HepG2 (cell line): Measurements from ENCODE around the gene UBE3B. TPM values are rescaled to one million over a fixed set of nuclear protein-coding genes. Genes with fewer than 3 reads are reported as not detected.
A peak's percentile ranks its signal among the peaks of the same experiment; 100 is the strongest.

Experiments
- AGO2 ChIP-seq: fragments of 200-400 bp; formaldehyde crosslinking; optimal IDR thresholded peaks from 2 replicates; pipeline ENCODE3; 2017; ENCODE audit warnings: mild to moderate bottlenecking, low read depth, low read length, moderate library complexity
- EED ChIP-seq: sonication (generic); formaldehyde crosslinking; IDR thresholded peaks from 2 replicates; pipeline ENCODE4 v1.5.0; 2020; ENCODE audit warnings: mild to moderate bottlenecking, missing genetic modification reagents
- MBNL3 ChIP-seq: fragments of 250-450 bp; sonication (Bioruptor Pico); conservative IDR thresholded peaks from 2 replicates; pipeline ENCODE4 v1.8.0; 2022; ENCODE audit warnings: mild to moderate bottlenecking, inconsistent platforms
- PPARG ChIP-seq: conservative IDR thresholded peaks from 2 replicates; pipeline ENCODE4 v1.6.1; 2016; ENCODE audit warnings: missing biosample characterization, missing genetic modification reagents
- RBFOX2 ChIP-seq: fragments of 200-400 bp; formaldehyde crosslinking; IDR thresholded peaks from 2 replicates; pipeline ENCODE4 v1.6.1; 2017; ENCODE audit warnings: low read depth, mild to moderate bottlenecking, low read length
- SP140L ChIP-seq: sonication (generic); formaldehyde crosslinking; IDR thresholded peaks from 2 replicates; pipeline ENCODE4 v1.4.0; 2020; ENCODE audit warnings: missing genetic modification reagents, borderline replicate concordance
- ZNF605 ChIP-seq: sonication (generic); formaldehyde crosslinking; IDR thresholded peaks from 2 replicates; pipeline ENCODE4 v1.8.0; 2022; ENCODE audit warnings: mild to moderate bottlenecking, missing genetic modification reagents
- ZNF615 ChIP-seq: sonication (generic); formaldehyde crosslinking; IDR thresholded peaks from 2 replicates; pipeline ENCODE4 v1.5.0; 2020; ENCODE audit warnings: mild to moderate bottlenecking, missing genetic modification reagents, borderline replicate concordance
- ZNF616 ChIP-seq: sonication (generic); formaldehyde crosslinking; IDR thresholded peaks from 2 replicates; pipeline ENCODE4 v1.5.0; 2020; ENCODE audit warnings: low read depth, mild to moderate bottlenecking, missing genetic modification reagents
- ZNF761 ChIP-seq: sonication (generic); formaldehyde crosslinking; conservative IDR thresholded peaks from 2 replicates; pipeline ENCODE4 v1.4.0; 2020; ENCODE audit warnings: mild to moderate bottlenecking, missing genetic modification reagents
- ZNF777 ChIP-seq: sonication (generic); formaldehyde crosslinking; IDR thresholded peaks from 2 replicates; pipeline ENCODE4 v1.4.0; 2020; ENCODE audit warnings: missing genetic modification reagents
- polyA plus RNA-seq, 8 experiments: library from polyadenylated mRNA; depleted of rRNA in 3 of 8; stranded (reverse) in 7 of 8; unstranded in 1 of 8; fragments of >200 nt; fragmentation: Illumina TruSeq in 4 of 8; extraction: Trizol in 4 of 8; gene quantifications; 2 replicates each; pipeline versions ENCODE4 v1.2.1 to v1.2.3, GENCODE V29; 2011 to 2016; ENCODE audit warnings: low read depth in 4 of 8, missing spikeins in 1 of 8, mixed read lengths in 1 of 8; ENCODE audit not compliant: insufficient read depth in 1 of 8
- total RNA-seq, 5 experiments: library from RNA; depleted of rRNA; stranded (reverse); fragments of >200 nt; fragmentation: Illumina TruSeq; extraction: Trizol; gene quantifications; 2 replicates each; pipeline ENCODE4 v1.2.3, GENCODE V29; 2016; ENCODE audit warnings: low read depth in 1 of 5
- TF ChIP-seq, protein P1 (sequence below): sonication (generic); formaldehyde crosslinking; IDR thresholded peaks from 2 replicates; pipeline ENCODE4 v1.5.0; 2020; ENCODE audit warnings: mild to moderate bottlenecking, missing genetic modification reagents, borderline replicate concordance
- TF ChIP-seq, protein P2 (sequence below): sonication (generic); formaldehyde crosslinking; IDR thresholded peaks from 2 replicates; pipeline ENCODE4 v1.4.0; 2020; ENCODE audit warnings: mild to moderate bottlenecking, missing genetic modification reagents, borderline replicate concordance

The UBE3B gene
- total and polyA plus RNA-seq, 2 of the 13 experiments (the other 11 are each of a cell fraction or from before 2014, with no cell fraction given) = 22.7 to 25.3 TPM

DNA sequence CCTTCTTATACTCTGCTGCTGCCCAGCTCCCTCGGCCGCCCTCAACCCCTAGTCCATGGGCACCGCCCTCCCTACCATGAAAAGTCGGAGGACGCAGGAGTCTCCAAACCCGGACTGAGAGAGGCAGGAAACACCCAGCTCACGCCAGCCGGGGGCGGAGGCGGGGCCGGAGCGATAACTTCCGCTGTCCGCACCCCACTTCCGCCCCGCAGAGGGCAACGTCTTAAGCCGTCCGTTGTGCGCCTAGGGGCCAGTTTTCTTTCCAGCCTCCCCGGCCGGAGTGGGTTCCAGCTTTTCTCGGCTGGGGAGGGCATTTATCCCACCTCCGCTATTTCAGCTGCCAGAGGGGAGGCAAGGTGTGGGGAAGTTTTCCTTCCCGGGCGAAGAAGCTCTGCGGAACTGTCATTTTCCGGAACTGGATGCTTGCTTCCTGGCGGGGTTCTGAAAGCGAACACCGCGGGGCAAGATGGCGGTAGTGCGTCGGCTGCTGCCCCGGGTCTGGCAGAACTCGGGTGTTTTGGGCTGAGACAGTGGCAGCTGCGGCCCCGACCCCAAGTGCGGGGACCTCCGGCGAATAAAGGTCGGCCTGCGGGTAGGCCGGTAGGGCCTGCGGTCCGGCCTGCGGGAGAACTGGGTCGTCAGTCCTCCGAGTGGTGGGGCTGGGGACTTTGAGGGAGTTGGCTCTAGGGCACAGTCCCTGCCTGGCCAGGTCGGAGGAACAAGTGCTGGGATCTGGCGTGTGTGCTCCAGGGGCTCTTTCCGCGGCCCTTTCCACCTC lies at the start of gene UBE3B, which contains the start of gene KCTD10 (continued):
- TF ChIP-seq EED (CRISPR knock-in tag) (peak; percentile 89), ZNF615 (CRISPR knock-in tag) (0 out of 2 replicates have a peak, but pooled peaks have one; percentile 33), SP140L (CRISPR knock-in tag) (no peak), RBFOX2 (peak; percentile 78), MBNL3 (no peak), ZNF616 (CRISPR knock-in tag) (no peak), PPARG (CRISPR knock-in tag) (no peak), ZNF777 (no peak), ZNF761 (CRISPR knock-in tag) (no peak; the same call in 1 of the 2 replicates), AGO2 (peak; percentile 72), ZNF605 (CRISPR knock-in tag) (no peak; the same call in 1 of the 2 replicates)
- TF ChIP-seq, protein P1, sequence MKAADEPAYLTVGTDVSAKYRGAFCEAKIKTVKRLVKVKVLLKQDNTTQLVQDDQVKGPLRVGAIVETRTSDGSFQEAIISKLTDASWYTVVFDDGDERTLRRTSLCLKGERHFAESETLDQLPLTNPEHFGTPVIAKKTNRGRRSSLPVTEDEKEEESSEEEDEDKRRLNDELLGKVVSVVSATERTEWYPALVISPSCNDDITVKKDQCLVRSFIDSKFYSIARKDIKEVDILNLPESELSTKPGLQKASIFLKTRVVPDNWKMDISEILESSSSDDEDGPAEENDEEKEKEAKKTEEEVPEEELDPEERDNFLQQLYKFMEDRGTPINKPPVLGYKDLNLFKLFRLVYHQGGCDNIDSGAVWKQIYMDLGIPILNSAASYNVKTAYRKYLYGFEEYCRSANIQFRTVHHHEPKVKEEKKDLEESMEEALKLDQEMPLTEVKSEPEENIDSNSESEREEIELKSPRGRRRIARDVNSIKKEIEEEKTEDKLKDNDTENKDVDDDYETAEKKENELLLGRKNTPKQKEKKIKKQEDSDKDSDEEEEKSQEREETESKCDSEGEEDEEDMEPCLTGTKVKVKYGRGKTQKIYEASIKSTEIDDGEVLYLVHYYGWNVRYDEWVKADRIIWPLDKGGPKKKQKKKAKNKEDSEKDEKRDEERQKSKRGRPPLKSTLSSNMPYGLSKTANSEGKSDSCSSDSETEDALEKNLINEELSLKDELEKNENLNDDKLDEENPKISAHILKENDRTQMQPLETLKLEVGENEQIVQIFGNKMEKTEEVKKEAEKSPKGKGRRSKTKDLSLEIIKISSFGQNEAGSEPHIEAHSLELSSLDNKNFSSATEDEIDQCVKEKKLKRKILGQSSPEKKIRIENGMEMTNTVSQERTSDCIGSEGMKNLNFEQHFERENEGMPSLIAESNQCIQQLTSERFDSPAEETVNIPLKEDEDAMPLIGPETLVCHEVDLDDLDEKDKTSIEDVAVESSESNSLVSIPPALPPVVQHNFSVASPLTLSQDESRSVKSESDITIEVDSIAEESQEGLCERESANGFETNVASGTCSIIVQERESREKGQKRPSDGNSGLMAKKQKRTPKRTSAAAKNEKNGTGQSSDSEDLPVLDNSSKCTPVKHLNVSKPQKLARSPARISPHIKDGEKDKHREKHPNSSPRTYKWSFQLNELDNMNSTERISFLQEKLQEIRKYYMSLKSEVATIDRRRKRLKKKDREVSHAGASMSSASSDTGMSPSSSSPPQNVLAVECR (CRISPR knock-in tag) = peak; percentile 85; the same call in 1 of the 2 replicates
- TF ChIP-seq, protein P2, sequence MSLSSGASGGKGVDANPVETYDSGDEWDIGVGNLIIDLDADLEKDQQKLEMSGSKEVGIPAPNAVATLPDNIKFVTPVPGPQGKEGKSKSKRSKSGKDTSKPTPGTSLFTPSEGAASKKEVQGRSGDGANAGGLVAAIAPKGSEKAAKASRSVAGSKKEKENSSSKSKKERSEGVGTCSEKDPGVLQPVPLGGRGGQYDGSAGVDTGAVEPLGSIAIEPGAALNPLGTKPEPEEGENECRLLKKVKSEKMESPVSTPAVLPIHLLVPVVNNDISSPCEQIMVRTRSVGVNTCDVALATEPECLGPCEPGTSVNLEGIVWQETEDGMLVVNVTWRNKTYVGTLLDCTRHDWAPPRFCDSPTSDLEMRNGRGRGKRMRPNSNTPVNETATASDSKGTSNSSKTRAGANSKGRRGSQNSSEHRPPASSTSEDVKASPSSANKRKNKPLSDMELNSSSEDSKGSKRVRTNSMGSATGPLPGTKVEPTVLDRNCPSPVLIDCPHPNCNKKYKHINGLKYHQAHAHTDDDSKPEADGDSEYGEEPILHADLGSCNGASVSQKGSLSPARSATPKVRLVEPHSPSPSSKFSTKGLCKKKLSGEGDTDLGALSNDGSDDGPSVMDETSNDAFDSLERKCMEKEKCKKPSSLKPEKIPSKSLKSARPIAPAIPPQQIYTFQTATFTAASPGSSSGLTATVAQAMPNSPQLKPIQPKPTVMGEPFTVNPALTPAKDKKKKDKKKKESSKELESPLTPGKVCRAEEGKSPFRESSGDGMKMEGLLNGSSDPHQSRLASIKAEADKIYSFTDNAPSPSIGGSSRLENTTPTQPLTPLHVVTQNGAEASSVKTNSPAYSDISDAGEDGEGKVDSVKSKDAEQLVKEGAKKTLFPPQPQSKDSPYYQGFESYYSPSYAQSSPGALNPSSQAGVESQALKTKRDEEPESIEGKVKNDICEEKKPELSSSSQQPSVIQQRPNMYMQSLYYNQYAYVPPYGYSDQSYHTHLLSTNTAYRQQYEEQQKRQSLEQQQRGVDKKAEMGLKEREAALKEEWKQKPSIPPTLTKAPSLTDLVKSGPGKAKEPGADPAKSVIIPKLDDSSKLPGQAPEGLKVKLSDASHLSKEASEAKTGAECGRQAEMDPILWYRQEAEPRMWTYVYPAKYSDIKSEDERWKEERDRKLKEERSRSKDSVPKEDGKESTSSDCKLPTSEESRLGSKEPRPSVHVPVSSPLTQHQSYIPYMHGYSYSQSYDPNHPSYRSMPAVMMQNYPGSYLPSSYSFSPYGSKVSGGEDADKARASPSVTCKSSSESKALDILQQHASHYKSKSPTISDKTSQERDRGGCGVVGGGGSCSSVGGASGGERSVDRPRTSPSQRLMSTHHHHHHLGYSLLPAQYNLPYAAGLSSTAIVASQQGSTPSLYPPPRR = no peak; the same call in 1 of the 2 replicates
